Liver (tissue), 2 donors: ENCODE results near the gene SULT1A3.
"Not testable (repeated sequence)": the region's sequence is repeated elsewhere in the genome, so short reads cannot be mapped to it uniquely, and the experiment has no call there.

ENCODE experiments used
- ATF3 ChIP-seq: IDR thresholded peaks from 2 replicates; pipeline ENCODE4 v1.6.1; 2016; ENCODE audit warnings: antibody characterized with exemption
- REST ChIP-seq: IDR thresholded peaks from 2 replicates; pipeline ENCODE4 v1.6.1; 2016; ENCODE audit warnings: antibody characterized with exemption, mild to moderate bottlenecking
- donor health status: healthy.

- TF ChIP-seq ATF3, REST: not testable (repeated sequence)
Measured at GRCh38 chr16:30248379-30248778, 49.3 kb downstream of the SULT1A3 start, which contains the start of gene NPIPB13.
